ENCODE results near the gene C17orf107.

Gene C17orf107

DNA sequence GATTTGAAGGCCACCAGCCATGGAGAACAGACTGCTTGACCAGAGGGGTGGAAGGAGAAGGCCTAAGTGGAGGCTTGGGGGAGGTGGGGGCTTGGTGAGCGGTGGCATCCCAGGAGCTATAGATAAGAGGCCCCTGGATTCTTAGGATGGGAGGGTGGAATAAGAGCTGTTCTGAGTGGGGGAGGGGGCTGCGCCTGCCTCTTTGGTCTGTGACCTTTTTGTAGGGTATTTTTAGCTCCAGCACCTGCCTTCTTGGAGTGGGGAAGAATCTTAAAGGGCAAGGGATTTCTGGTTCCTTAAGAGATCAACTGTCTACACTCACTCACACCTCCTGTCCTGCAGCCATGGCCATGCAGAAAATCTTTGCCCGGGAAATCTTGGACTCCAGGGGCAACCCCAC lies 52.1 kb downstream of the C17orf107 start:
- DNase-seq: no peak
